H1 (cell line): Measurements from ENCODE around the gene FHOD1. TPM values are rescaled to one million over a fixed set of nuclear protein-coding genes. Genes with fewer than 3 reads are reported as not detected.
A peak's percentile ranks its signal among the peaks of the same experiment; 100 is the strongest.

ENCODE experiments used
- CTCF ChIP-seq, 3 experiments: IDR thresholded peaks; 1 replicate in 2 of 3; 2 replicates in 1 of 3; pipeline versions ENCODE4 v1.5.1 to v1.6.1; 2011; ENCODE audit warnings: low read length in 3 of 3, mild to moderate bottlenecking in 3 of 3, inconsistent platforms in 2 of 3, low read depth in 1 of 3, moderate library complexity in 1 of 3; ENCODE audit not compliant: insufficient read depth in 1 of 3; ENCODE audit errors: control extremely low read depth in 1 of 3
- TEAD4 ChIP-seq: IDR thresholded peaks from 2 replicates; pipeline ENCODE4 v1.6.1; 2012; ENCODE audit warnings: low read depth, low read length, inconsistent platforms, mixed read lengths
- polyA plus RNA-seq, 7 experiments: library from polyadenylated mRNA; depleted of rRNA in 3 of 7; stranded (reverse) in 5 of 7; unstranded in 2 of 7; fragments of >200 nt in 5 of 7; fragments of 200-250 nt in 2 of 7; gene quantifications; 1 replicate in 5 of 7; 2 replicates in 1 of 7; 4 replicates in 1 of 7; pipeline versions ENCODE4 v1.2.1 to v1.2.3, GENCODE V29; 2011 to 2013; ENCODE audit warnings: missing spikeins in 2 of 7, mixed read lengths in 2 of 7
- total RNA-seq: library from RNA; stranded (reverse); fragmentation: NEBNext Ultra II Directional; extraction: Animal tissue kit (Norgen Biotek cat#: 25700); gene quantifications from 2 replicates; pipeline ENCODE4 v1.2.1, GENCODE V29; 2021

The FHOD1 gene
- total and polyA plus RNA-seq, 2 of the 8 experiments (the other 6 are each of a cell fraction or from before 2014, with no cell fraction given) = 31.3 to 60.7 TPM

- peak; percentile 89 to 92 (median 92) for TF ChIP-seq CTCF (IDR thresholded peaks at IDR 0.05; ENCODE audit: control extremely low read depth in 1 of 3, insufficient read depth in 1 of 3, low read depth in 1 of 3, low read length in 3 of 3)
- 0 out of 2 replicates have a peak, but pooled peaks have one; percentile 38 for TF ChIP-seq TEAD4
- TF ChIP-seq, all 59 proteins: peak for 7
These were observed 37.7 kb upstream of the FHOD1 start (continued) for GRCh38 chr16:67284699-67285646.
